HepG2 (cell line): ENCODE measurements around the gene ST6GALNAC2. TPM values are rescaled to one million over a fixed set of nuclear protein-coding genes. Genes with fewer than 3 reads are reported as not detected.

Source experiments
- ATF3 ChIP-seq: sonication (generic); formaldehyde crosslinking; IDR thresholded peaks from 2 replicates; pipeline ENCODE4 v1.4.0; 2020; ENCODE audit warnings: missing genetic modification reagents
- CAMTA2 ChIP-seq: sonication (generic); formaldehyde crosslinking; IDR thresholded peaks from 2 replicates; pipeline ENCODE4 v1.4.0; 2020; ENCODE audit warnings: mild to moderate bottlenecking, missing genetic modification reagents, borderline replicate concordance
- DMTF1 ChIP-seq: sonication (generic); formaldehyde crosslinking; IDR thresholded peaks from 2 replicates; pipeline ENCODE4 v1.4.0; 2020; ENCODE audit warnings: mild to moderate bottlenecking, missing genetic modification reagents
- HNRNPK ChIP-seq: fragments of 200-400 bp; formaldehyde crosslinking; IDR thresholded peaks from 2 replicates; pipeline ENCODE4 v1.6.1; 2018; ENCODE audit warnings: low read length, low read depth, moderate library complexity, mild to moderate bottlenecking; ENCODE audit not compliant: poor library complexity, severe bottlenecking
- JUNB ChIP-seq: sonication (generic); formaldehyde crosslinking; IDR thresholded peaks from 2 replicates; pipeline ENCODE4 v1.8.0; 2022; ENCODE audit warnings: missing genetic modification reagents, mild to moderate bottlenecking, borderline replicate concordance
- KDM3A ChIP-seq: IDR thresholded peaks from 2 replicates; pipeline ENCODE4 v1.6.1; 2018; ENCODE audit warnings: low read depth, missing compliant biosample characterization
- LCORL ChIP-seq, 2 experiments: fragments of 450-650 bp in 1 of 2; sonication (generic) in 1 of 2; formaldehyde crosslinking in 1 of 2; IDR thresholded peaks; 2 replicates each; pipeline versions ENCODE4 v1.5.0 to v1.6.1; 2017 to 2020; ENCODE audit warnings: antibody characterized with exemption in 1 of 2, missing genetic modification reagents in 1 of 2
- LRRFIP1 ChIP-seq: sonication (generic); formaldehyde crosslinking; conservative IDR thresholded peaks from 2 replicates; pipeline ENCODE4 v1.4.0; 2020; ENCODE audit warnings: missing genetic modification reagents
- MTA1 ChIP-seq: sonication (generic); formaldehyde crosslinking; IDR thresholded peaks from 2 replicates; pipeline ENCODE4 v1.4.0; 2020; ENCODE audit warnings: missing genetic modification reagents, mild to moderate bottlenecking, borderline replicate concordance
- MTF2 ChIP-seq: sonication (generic); formaldehyde crosslinking; IDR thresholded peaks from 2 replicates; pipeline ENCODE4 v1.5.0; 2020; ENCODE audit warnings: missing genetic modification reagents, borderline replicate concordance
- SIX1 ChIP-seq: sonication (generic); formaldehyde crosslinking; IDR thresholded peaks from 2 replicates; pipeline ENCODE4 v1.4.0; 2020; ENCODE audit warnings: missing genetic modification reagents, borderline replicate concordance
- THAP11 ChIP-seq: IDR thresholded peaks from 2 replicates; pipeline ENCODE4 v1.6.1; 2016; ENCODE audit warnings: missing biosample characterization, missing genetic modification reagents
- U2AF2 ChIP-seq: fragments of 200-400 bp; formaldehyde crosslinking; IDR thresholded peaks from 2 replicates; pipeline ENCODE4 v1.6.1; 2017; ENCODE audit warnings: low read depth, mild to moderate bottlenecking, low read length
- ZNF101 ChIP-seq: sonication (generic); formaldehyde crosslinking; IDR thresholded peaks from 2 replicates; pipeline ENCODE4 v1.4.0; 2020; ENCODE audit warnings: mild to moderate bottlenecking, low read depth, missing genetic modification reagents, borderline replicate concordance
- ZNF224 ChIP-seq: sonication (generic); formaldehyde crosslinking; IDR thresholded peaks from 2 replicates; pipeline ENCODE4 v1.5.0; 2020; ENCODE audit warnings: mild to moderate bottlenecking, missing genetic modification reagents
- ZNF282 ChIP-seq: fragments of 450-650 bp; IDR thresholded peaks from 2 replicates; pipeline ENCODE4 v1.6.1; 2018; ENCODE audit not compliant: partially characterized antibody
- ZNF30 ChIP-seq: sonication (generic); formaldehyde crosslinking; IDR thresholded peaks from 2 replicates; pipeline ENCODE4 v1.5.0; 2020; ENCODE audit warnings: mild to moderate bottlenecking, missing genetic modification reagents
- ZNF451 ChIP-seq: sonication (generic); formaldehyde crosslinking; IDR thresholded peaks from 2 replicates; pipeline ENCODE4 v1.5.0; 2020; ENCODE audit warnings: mild to moderate bottlenecking, missing genetic modification reagents
- ZNF563 ChIP-seq: sonication (generic); formaldehyde crosslinking; IDR thresholded peaks from 2 replicates; pipeline ENCODE4 v1.8.0; 2022; ENCODE audit warnings: mild to moderate bottlenecking, moderate library complexity, missing genetic modification reagents
- ZNF615 ChIP-seq: sonication (generic); formaldehyde crosslinking; IDR thresholded peaks from 2 replicates; pipeline ENCODE4 v1.5.0; 2020; ENCODE audit warnings: mild to moderate bottlenecking, missing genetic modification reagents, borderline replicate concordance
- ZNF790 ChIP-seq: sonication (generic); formaldehyde crosslinking; IDR thresholded peaks from 2 replicates; pipeline ENCODE4 v1.8.0; 2022; ENCODE audit warnings: missing genetic modification reagents, mild to moderate bottlenecking, borderline replicate concordance
- ZNF83 ChIP-seq: sonication (generic); formaldehyde crosslinking; IDR thresholded peaks from 2 replicates; pipeline ENCODE4 v1.4.0; 2020; ENCODE audit warnings: missing genetic modification reagents, mild to moderate bottlenecking, borderline replicate concordance
- ZSCAN5A ChIP-seq: sonication (generic); formaldehyde crosslinking; IDR thresholded peaks from 2 replicates; pipeline ENCODE4 v1.8.0; 2022; ENCODE audit warnings: mild to moderate bottlenecking, missing genetic modification reagents, borderline replicate concordance
- polyA plus RNA-seq, 8 experiments: library from polyadenylated mRNA; depleted of rRNA in 3 of 8; stranded (reverse) in 7 of 8; unstranded in 1 of 8; fragments of >200 nt; fragmentation: Illumina TruSeq in 4 of 8; extraction: Trizol in 4 of 8; gene quantifications; 2 replicates each; pipeline versions ENCODE4 v1.2.1 to v1.2.3, GENCODE V29; 2011 to 2016; ENCODE audit warnings: low read depth in 4 of 8, missing spikeins in 1 of 8, mixed read lengths in 1 of 8; ENCODE audit not compliant: insufficient read depth in 1 of 8
- total RNA-seq, 5 experiments: library from RNA; depleted of rRNA; stranded (reverse); fragments of >200 nt; fragmentation: Illumina TruSeq; extraction: Trizol; gene quantifications; 2 replicates each; pipeline ENCODE4 v1.2.3, GENCODE V29; 2016; ENCODE audit warnings: low read depth in 1 of 5

Gene ST6GALNAC2
- total and polyA plus RNA-seq, 2 of the 13 experiments (the other 11 are each of a cell fraction or from before 2014, with no cell fraction given), result 0.12 to 0.49 TPM

GRCh38 chr17:76567634-76568432, 17.8 kb downstream of the ST6GALNAC2 start (continued):
- TF ChIP-seq ZNF83 (CRISPR knock-in tag) (no peak), SIX1 (no peak), CAMTA2 (CRISPR knock-in tag) (no peak), MTF2 (CRISPR knock-in tag) (no peak), LRRFIP1 (no peak), ZNF30 (CRISPR knock-in tag) (no peak), KDM3A (CRISPR knock-in tag) (no peak), U2AF2 (no peak), ZNF790 (no peak), ZNF451 (CRISPR knock-in tag) (no peak), ZNF282 (no peak), ZNF224 (CRISPR knock-in tag) (no peak), ZNF615 (CRISPR knock-in tag) (no peak), LCORL (IDR thresholded peaks at IDR 0.05) (no peak), LCORL (CRISPR knock-in tag; IDR thresholded peaks at IDR 0.05) (peak; percentile 37; the same call in 1 of the 2 replicates), THAP11 (peak; percentile 46; the same call in 1 of the 2 replicates), ATF3 (no peak), ZNF563 (CRISPR knock-in tag) (no peak), ZNF101 (CRISPR knock-in tag) (no peak), HNRNPK (no peak), MTA1 (CRISPR knock-in tag) (no peak; the same call in 1 of the 2 replicates), DMTF1 (CRISPR knock-in tag) (no peak), ZSCAN5A (0 out of 2 replicates have a peak, but pooled peaks have one; percentile 42), JUNB (CRISPR knock-in tag) (no peak)
